Endothelial cell of umbilical vein (primary cell): ENCODE data around the gene AMBP. TPM values are rescaled to one million over a fixed set of nuclear protein-coding genes. Genes with fewer than 3 reads are reported as not detected.

Experiments used
- BruUV-seq: library from RNA; stranded (reverse); fragments of 400-500 nt; replicated peaks from 2 replicates; lab custom pipeline; 2021; lab: Mats Ljungman, UMichigan
- CTCF ChIA-PET: fragments of 300-600, 350-600 bp; sonication (Branson Sonifier 250); formaldehyde crosslinking; loops from one replicate; lab custom pipeline; 2021; ENCODE audit warnings: antibody characterized with exemption, inconsistent platforms; lab: Charles Lee
- POLR2A ChIA-PET: fragments of 300-600, 350-600 bp; sonication (Branson Sonifier 250); formaldehyde crosslinking; loops from one replicate; lab custom pipeline; 2021; ENCODE audit warnings: antibody characterized with exemption, inconsistent platforms; lab: Charles Lee
- DNase-seq: peaks from one replicate; pipeline ENCODE4 v3.0.0-alpha.2; 2011; ENCODE audit warnings: low read depth, low spot score
- FAIRE-seq: peaks from 2 replicates; lab custom pipeline; 2011; peaks lifted over from hg19 to GRCh38; lab: Jason Lieb, UNC
- H2AFZ ChIP-seq: 2 replicates; pipeline ENCODE4 v1.6.0; 2012; ENCODE audit warnings: low read depth, low read length, control low read depth, inconsistent platforms
- H3K27ac ChIP-seq: 2 replicates; pipeline ENCODE4 v1.5.1; 2011; ENCODE audit warnings: low read depth, mild to moderate bottlenecking, control low read depth, low read length, moderate library complexity; ENCODE audit not compliant: insufficient read depth
- H3K27me3 ChIP-seq, 2 experiments: 2 replicates each; pipeline versions ENCODE4 v1.6.0 to v1.6.1; 2011; ENCODE audit warnings: low read length in 2 of 2, mixed read lengths in 1 of 2; ENCODE audit not compliant: control insufficient read depth in 2 of 2, insufficient read depth in 2 of 2
- H3K36me3 ChIP-seq, 2 experiments: 2 replicates in 1 of 2; 3 replicates in 1 of 2; pipeline ENCODE4 v1.5.1; 2011; ENCODE audit warnings: low read length in 2 of 2, mild to moderate bottlenecking in 1 of 2, moderate library complexity in 1 of 2; ENCODE audit not compliant: control insufficient read depth in 2 of 2, insufficient read depth in 2 of 2; ENCODE audit errors: extremely low read depth in 1 of 2
- H3K4me1 ChIP-seq: 3 replicates; pipeline ENCODE4 v1.5.1; 2011; ENCODE audit warnings: mild to moderate bottlenecking, low read length; ENCODE audit not compliant: control insufficient read depth, insufficient read depth; ENCODE audit errors: extremely low read depth
- H3K4me2 ChIP-seq: 2 replicates; pipeline ENCODE4 v1.6.1; 2011; ENCODE audit warnings: low read length, control low read depth, mixed read lengths; ENCODE audit not compliant: insufficient read depth
- H3K4me3 ChIP-seq, 3 experiments: fragments of 200-600 bp in 1 of 3; sonication (generic), shearing (Covaris generic) in 1 of 3; replicated peaks in 1 of 3; 2 replicates each; pipeline ENCODE4 v1.5.1; 2011 to 2016; ENCODE audit warnings: control low read depth in 3 of 3, low read length in 3 of 3, mild to moderate bottlenecking in 2 of 3, inconsistent platforms in 1 of 3, low read depth in 1 of 3, moderate library complexity in 1 of 3; ENCODE audit not compliant: insufficient read depth in 1 of 3
- H3K79me2 ChIP-seq: 2 replicates; pipeline ENCODE4 v1.6.0; 2012; ENCODE audit warnings: low read length, inconsistent platforms; ENCODE audit not compliant: control insufficient read depth, insufficient read depth
- H3K9ac ChIP-seq: replicated peaks from 2 replicates; pipeline ENCODE3; 2011; ENCODE audit warnings: low read length, control low read depth; ENCODE audit not compliant: insufficient read depth; ENCODE audit errors: extremely low read depth
- H3K9me1 ChIP-seq: replicated peaks from 3 replicates; pipeline ENCODE4 v1.6.0; 2011; ENCODE audit warnings: mild to moderate bottlenecking, low read length; ENCODE audit not compliant: control insufficient read depth, insufficient read depth; ENCODE audit errors: extremely low read depth
- H3K9me3 ChIP-seq: replicated peaks from 2 replicates; pipeline ENCODE4 v1.5.1; 2012; ENCODE audit warnings: low read length, inconsistent platforms; ENCODE audit not compliant: control insufficient read depth, insufficient read depth
- H4K20me1 ChIP-seq: replicated peaks from 2 replicates; pipeline ENCODE3; 2011; ENCODE audit warnings: mild to moderate bottlenecking, low read length; ENCODE audit not compliant: control insufficient read depth, insufficient read depth; ENCODE audit errors: extremely low read depth
- EZH2 ChIP-seq: IDR thresholded peaks from 2 replicates; pipeline ENCODE4 v1.6.1; 2012; ENCODE audit warnings: borderline replicate concordance, low read depth, mild to moderate bottlenecking, moderate library complexity, low read length, inconsistent platforms; ENCODE audit not compliant: severe bottlenecking
- MYC ChIP-seq: IDR thresholded peaks from one replicate; pipeline ENCODE4 v1.6.1; 2011; ENCODE audit warnings: mild to moderate bottlenecking, low read depth, low read length
- POLR2A ChIP-seq: IDR thresholded peaks from 2 replicates; pipeline ENCODE4 v1.6.1; 2012; ENCODE audit warnings: low read depth, mild to moderate bottlenecking, control low read depth, low read length
- dilution Hi-C: fragments of 300-500 bp; cut with MboI; formaldehyde crosslinking; loops from one replicate; pipeline ENCODE4 v1.15.0; 2019; ENCODE audit warnings: low sequenced_read_pairs; ENCODE audit not compliant: extremely low pct_ligation_motif_present
- intact Hi-C: fragments of 100-400 bp; cut with micrococcal nuclease; formaldehyde crosslinking; loops from one replicate; pipeline ENCODE4 v1.10.0; 2022
- polyA plus RNA-seq, 4 experiments: library from polyadenylated mRNA; depleted of rRNA in 3 of 4; stranded (reverse) in 3 of 4; unstranded in 1 of 4; fragments of >200 nt; gene quantifications; 2 replicates each; pipeline versions ENCODE4 v1.2.1 to v1.2.3, GENCODE V29; 2011 to 2012; ENCODE audit warnings: missing spikeins in 1 of 4
- total RNA-seq: library from RNA; stranded (reverse); gene quantifications from 2 replicates; pipeline ENCODE4 v1.2.3, GENCODE V29; 2021
- TF ChIP-seq, protein P1 (sequence below), 2 donors: IDR thresholded peaks; 1 replicate in 1 of 2; 2 replicates in 1 of 2; pipeline ENCODE4 v1.5.1; 2011; ENCODE audit warnings: low read length in 2 of 2, mild to moderate bottlenecking in 2 of 2, moderate library complexity in 2 of 2, control low read depth in 1 of 2, inconsistent platforms in 1 of 2, low read depth in 1 of 2; ENCODE audit not compliant: insufficient read depth in 1 of 2; ENCODE audit errors: extremely low read depth in 1 of 2

AMBP gene
- total and polyA plus RNA-seq, 2 donors (not counting 3 experiments of a cell fraction or from before 2014, with no cell fraction given) = not detected

DNA sequence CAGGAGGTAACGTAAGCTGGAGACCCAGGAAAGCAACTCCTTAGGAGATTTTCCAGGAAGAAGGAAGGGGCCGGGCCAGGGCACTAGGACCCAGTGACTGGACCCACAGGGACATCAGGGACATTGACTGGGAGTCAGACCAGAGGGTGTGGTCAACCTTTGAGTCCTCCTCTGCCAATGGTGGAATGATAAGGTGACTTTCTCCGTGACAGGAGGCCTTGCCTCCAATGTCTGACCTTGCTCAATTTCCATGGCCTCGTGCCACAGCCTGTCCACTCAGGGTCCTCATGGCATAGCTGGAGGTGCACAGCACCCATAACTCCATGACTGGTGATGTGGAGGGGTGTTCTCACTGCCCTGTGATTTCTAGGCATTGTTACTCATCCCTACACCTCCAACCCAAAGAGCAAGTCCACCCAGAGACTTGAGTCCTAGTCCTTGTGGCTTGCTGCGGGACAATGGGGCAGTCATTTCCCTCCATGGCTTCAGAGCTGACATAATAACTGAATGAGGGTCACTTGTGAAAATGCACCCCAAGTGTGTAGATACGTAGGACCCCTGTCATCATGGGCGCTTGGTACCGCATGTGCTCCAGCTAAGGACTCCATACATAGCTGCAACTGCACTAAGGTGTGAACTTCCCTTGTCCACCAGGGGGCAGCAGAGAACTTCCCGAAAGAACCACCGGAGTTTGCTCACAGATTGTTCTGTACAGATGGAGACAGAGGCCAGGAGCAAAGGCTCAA, 4.1 kb upstream of the AMBP start:
- no TSS peak for BruUV-seq
- DNase-seq (peak; percentile 82), FAIRE-seq (peak; percentile 90)
- Histone ChIP-seq H3K9ac (no peak overlapping the region), H3K9me3 (no peaks in the 10 kb centered on the region), H3K27me3 (peaks cover 5 to 15% of the 10 kb centered on the region in 2 experiments), H3K79me2 (no peaks in the 10 kb centered on the region), H2AFZ (no peak overlapping the region), H3K36me3 (no peaks in the 10 kb centered on the region), H3K4me1 (no peaks in the 10 kb centered on the region), H3K4me3 (no peak overlapping the region), H3K9me1 (no peaks in the 10 kb centered on the region), H3K4me2 (no peak overlapping the region), H3K27ac (no peak overlapping the region), H4K20me1 (no peaks in the 10 kb centered on the region)
- intact Hi-C loops (loop anchor here (1.0 to 2.0 kb wide), 7 partner anchors 26 to 345 kb away; partner anchors contain the start of gene COL27A1), dilution Hi-C loops (loop anchor here (25.0 kb wide), 1 partner anchor 205 kb away; no protein-coding TSS in a partner anchor)
- no peak for TF ChIP-seq MYC
- no peak for TF ChIP-seq EZH2
- TF ChIP-seq POLR2A = no peak
- TF ChIP-seq, protein P1, sequence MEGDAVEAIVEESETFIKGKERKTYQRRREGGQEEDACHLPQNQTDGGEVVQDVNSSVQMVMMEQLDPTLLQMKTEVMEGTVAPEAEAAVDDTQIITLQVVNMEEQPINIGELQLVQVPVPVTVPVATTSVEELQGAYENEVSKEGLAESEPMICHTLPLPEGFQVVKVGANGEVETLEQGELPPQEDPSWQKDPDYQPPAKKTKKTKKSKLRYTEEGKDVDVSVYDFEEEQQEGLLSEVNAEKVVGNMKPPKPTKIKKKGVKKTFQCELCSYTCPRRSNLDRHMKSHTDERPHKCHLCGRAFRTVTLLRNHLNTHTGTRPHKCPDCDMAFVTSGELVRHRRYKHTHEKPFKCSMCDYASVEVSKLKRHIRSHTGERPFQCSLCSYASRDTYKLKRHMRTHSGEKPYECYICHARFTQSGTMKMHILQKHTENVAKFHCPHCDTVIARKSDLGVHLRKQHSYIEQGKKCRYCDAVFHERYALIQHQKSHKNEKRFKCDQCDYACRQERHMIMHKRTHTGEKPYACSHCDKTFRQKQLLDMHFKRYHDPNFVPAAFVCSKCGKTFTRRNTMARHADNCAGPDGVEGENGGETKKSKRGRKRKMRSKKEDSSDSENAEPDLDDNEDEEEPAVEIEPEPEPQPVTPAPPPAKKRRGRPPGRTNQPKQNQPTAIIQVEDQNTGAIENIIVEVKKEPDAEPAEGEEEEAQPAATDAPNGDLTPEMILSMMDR (IDR thresholded peaks at IDR 0.05; ENCODE audit: extremely low read depth in 1 of 2, insufficient read depth in 1 of 2, low read depth in 1 of 2, low read length in 2 of 2) = peak; percentile 91 to 92
- POLR2A ChIA-PET = interaction anchor here (0.6 kb wide), 1 partner anchor 304 kb away, joined by 5 read pairs; no protein-coding TSS in a partner anchor
- CTCF ChIA-PET = interaction anchor here (0.5 to 6.1 kb wide), 74 partner anchors 11 to 1213 kb away, joined by 3 to 195 read pairs (median 5); partner anchors contain the start of genes COL27A1, KIF12 and ZNF618
